HS-27A (cell line): ENCODE measurements around the gene ZNF474.

Experiments
- DNase-seq: peaks from one replicate; pipeline ENCODE4 v3.0.0-alpha.2; 2012; ENCODE audit warnings: low read depth, missing footprints

The ZNF474 gene

GRCh38 chr5:122118356-122118948, 10.9 kb upstream of the ZNF474 start:
- no peak for DNase-seq

DNA sequence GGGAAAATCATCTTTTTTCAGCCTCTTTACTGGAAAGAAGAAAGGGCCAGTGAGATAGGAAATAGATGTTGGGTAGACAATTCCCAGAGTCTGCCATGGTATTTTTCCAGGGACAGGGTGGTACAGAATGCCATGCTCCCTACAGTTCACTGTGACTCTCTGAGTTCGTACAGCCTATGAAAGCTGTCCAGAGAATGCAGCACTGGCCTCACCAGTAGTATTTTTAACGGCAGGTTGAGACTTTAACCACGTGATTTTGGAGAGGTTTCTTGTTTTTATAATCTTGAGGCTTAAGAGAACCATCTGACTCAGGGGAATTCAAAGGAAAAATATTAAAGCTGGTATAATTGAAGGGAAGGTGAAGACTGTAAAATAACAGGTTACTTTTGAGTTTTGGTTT, 10.1 kb upstream of the ZNF474 start:
- DNase-seq = no peak

- DNase-seq = no peak
These were observed 8.9 kb upstream of the ZNF474 start for GRCh38 chr5:122120493-122120892.

DNA sequence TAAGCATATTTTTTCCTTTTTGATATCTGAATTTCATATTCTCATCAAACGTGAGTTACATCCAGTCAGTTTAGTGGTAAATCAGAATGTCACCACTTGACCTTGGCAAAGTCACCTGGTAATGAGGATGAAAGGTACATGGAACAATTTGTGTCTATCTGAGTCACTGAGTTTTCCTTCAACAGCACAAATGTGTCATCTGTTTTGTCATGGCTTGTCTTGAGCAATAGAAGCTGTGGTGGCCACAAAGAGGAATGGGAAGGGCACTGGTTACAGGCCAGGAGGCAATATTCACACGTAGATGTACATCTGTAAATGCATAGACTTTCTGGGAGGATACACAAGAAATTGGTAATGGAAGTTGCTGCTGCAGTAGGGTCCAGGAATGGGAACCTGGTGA, 8.4 kb upstream of the ZNF474 start:
- DNase-seq = no peak

DNA sequence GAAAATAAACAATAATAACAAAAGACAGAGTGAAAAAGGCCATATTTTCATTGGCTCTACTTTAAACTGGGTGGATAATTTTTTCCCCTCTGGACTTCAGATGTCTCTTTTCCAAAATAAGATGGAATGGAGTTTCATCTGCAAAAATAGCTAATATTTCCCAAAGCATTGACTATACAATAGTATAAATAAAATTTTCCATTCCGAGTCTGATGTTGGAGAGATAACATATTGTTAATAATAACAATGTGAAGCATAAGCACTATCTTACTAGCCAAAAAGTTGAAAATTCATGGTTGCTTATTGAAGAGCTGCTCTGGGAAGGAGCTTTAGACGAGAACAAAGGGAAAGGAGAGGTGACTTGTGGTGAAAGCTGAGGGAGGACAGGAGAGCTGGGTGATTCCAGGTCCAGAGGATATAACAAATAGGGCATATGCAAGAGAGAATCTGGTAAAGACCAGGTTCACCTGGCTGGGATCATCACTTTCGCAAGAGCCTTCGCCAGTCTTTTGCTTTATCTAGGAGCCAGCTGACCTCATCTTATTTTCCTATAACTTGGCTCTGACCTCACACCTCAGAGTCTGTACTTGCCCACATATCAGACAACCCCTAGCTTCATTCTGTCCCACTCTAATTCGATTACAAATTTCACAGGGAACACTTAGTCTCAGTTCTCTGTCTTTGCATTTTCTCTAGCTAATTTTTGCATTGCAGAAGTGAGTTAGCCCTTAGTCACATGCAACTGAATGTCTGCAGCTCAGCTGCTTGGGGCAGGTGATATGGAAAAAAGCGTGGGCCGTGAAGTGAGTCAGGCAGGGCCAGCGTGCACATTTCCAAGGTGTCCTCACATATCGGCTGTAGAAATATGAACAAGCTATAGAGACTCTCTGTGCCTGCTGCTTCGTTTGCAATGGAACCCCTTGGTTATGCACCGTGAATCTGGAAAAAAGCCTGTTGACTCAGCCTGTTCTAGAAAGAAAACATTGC, 7.6 kb upstream of the ZNF474 start:
- no peak for DNase-seq

GRCh38 chr5:122124766-122125165, 4.6 kb upstream of the ZNF474 start:
- DNase-seq = no peak

- DNase-seq = peak; percentile 8
These were observed 3.1 kb upstream of the ZNF474 start for GRCh38 chr5:122126177-122126755.

- DNase-seq = no peak
These were observed 2.5 kb upstream of the ZNF474 start for GRCh38 chr5:122126756-122127321.

- DNase-seq = no peak
These were observed 806 bp downstream of the ZNF474 start for GRCh38 chr5:122130152-122130551.

DNA sequence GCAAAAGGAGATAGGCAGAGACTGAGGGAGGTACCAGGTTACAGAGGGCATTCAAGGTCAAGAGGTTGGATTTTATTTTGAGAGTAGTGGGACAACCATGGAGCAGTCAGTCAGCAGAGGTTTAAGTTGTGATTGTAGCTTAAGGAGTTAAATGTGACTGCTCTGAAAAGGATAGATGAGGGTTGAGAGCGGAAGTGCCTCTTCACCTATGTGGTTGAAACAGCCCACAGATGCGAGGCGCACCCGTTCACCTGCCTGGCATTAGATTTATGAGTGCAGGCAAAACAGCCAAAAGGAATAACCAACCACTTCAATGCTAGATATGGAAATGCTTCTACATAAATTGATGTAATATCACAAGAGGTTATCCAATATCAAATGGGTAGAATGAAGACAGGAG, 8.4 kb downstream of the ZNF474 start:
- DNase-seq = no peak

DNA sequence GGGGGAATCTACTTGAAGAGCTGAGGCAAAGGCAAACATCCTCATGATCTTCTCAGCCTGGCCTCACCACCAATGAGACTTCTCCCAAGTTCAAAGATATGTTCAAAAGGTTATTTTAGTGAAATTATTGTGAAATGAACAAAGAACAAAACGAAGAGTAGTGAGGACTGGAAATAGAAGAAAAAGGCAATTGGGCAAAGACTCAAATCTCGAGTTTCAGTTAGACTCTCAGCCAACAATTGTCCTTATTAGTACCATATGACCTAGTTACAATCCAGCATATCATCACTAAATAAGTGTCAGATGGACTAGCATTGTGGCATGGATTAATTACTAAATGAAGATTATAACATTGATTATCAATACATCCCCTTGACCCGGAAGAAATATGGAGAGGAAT, 9.0 kb downstream of the ZNF474 start:
- no peak for DNase-seq

GRCh38 chr5:122140900-122141299, 11.6 kb downstream of the ZNF474 start:
- no peak for DNase-seq

- no peak for DNase-seq
These were observed 12.4 kb downstream of the ZNF474 start for GRCh38 chr5:122141751-122142150.

DNA sequence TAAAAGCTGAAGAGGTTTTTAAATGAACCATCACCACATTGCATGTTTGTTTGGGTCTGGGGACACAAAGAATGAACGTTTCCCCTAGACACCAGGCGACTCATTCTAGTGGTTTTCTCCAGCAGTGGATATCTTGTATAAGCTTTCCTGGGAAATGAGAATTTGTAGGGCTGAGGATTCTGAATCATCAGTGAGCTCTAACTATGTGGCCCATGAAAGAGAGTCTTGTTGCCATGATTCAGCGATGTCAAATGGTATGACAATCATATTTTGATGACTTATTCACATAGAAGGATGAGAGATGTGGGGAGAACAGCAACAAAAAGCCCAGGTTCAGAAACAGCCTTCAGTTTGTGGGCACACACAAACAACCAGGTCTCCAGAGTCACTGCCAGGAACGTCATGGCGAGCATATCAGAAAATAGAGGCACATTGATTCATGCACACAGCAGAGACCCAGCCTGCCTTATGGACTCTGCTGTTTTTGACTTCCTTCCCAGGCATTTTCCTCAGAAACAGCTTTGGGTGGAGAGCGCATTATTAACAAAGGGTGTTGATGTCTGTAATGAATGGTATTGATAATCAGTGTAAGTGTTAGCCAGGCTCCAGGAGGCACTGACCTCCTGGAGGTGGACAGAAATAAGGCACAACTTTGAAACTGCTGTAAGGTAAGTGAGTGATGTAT, 13.3 kb downstream of the ZNF474 start:
- peak; percentile 47 for DNase-seq

- DNase-seq = no peak
These were observed 14.9 kb downstream of the ZNF474 start for GRCh38 chr5:122144236-122144635.

GRCh38 chr5:122145906-122146305, 16.6 kb downstream of the ZNF474 start:
- no peak for DNase-seq

GRCh38 chr5:122149321-122150090, 20.2 kb downstream of the ZNF474 start:
- no peak for DNase-seq

- DNase-seq = no peak
These were observed 20.9 kb downstream of the ZNF474 start for GRCh38 chr5:122150215-122150614.

DNA sequence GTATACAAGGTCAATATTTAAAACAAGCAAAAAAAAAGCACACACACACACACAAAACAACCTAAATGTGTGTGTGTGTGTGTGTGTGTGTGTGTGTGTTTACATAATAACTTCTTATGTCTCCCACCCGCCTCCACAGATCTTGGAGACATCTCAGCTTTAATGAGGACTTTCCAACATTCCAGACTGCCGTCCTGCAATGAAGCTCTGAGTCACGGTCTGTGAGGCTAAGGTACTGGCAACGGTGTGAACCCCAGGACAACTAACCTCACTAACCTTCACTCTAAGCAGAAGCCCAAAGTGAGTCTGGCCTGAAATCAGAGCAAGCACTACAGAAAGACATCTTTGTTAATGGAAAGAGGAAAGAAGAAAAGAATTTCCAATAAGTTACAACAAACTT, 22.3 kb downstream of the ZNF474 start:
- no peak for DNase-seq

GRCh38 chr5:122152266-122152900, 23.0 kb downstream of the ZNF474 start:
- DNase-seq = no peak

DNA sequence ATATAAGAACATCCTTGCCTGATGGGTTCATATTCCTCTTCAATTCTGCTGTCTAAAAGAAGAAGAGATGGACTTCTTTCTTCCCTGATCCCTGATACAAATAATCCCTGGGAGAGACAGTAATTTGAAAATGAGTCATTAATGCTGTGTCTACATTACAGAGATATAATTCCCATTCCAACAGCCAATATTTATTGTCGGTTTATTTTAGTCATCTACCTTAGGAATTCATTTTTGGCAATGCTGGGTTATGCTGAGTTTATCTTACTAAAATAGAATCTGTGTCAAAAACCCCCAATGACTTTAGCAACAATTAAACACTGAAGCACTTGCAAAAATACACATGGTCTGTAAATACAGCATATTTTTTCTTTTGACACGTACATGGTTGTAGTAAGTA, 23.9 kb downstream of the ZNF474 start:
- DNase-seq = no peak
